Measurements from ENCODE around the gene ETV2. TPM values are rescaled to one million over a fixed set of nuclear protein-coding genes. Genes with fewer than 3 reads are reported as not detected.

The ETV2 gene
- total and polyA plus RNA-seq, 2 donors (not counting 3 experiments of a cell fraction or from before 2014, with no cell fraction given) = 1.0 to 1.5 TPM

DNA sequence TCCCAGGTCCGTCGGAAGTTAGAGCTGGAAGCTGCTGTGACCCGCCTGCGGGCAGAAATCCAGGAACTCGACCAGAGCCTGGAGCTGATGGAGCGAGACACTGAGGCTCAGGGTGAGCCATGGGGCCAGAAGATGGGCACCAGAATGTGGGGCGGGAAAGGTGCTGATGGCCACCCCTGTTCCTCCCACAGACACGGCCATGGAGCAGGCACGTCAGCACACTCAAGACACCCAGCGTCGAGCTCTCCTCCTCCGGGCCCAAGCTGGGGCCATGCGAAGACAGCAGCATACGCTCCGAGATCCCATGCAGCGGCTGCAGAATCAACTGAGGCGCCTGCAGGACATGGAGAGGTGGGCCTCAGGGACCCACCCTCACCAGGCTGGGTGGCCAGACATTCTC, 26.5 kb upstream of the ETV2 start:
- dilution Hi-C loops (cut with MboI; ENCODE audit: extremely low pct_ligation_motif_present, low sequenced_read_pairs) (no loop called here), intact Hi-C loops (cut with micrococcal nuclease) (no loop called here)
- Histone ChIP-seq H3K79me2 (ENCODE audit: control insufficient read depth, insufficient read depth, low read length) (no peaks in the 10 kb centered on the region), H3K27me3 (ENCODE audit: control insufficient read depth in 2 of 2, insufficient read depth in 2 of 2, low read length in 2 of 2) (no peaks in the 10 kb centered on the region), H3K9me1 (replicated peaks; ENCODE audit: control insufficient read depth, extremely low read depth, insufficient read depth, low read length) (no peaks in the 10 kb centered on the region), H3K4me1 (ENCODE audit: control insufficient read depth, extremely low read depth, insufficient read depth, low read length) (peaks cover 3% of the 10 kb centered on the region), H3K9ac (replicated peaks; ENCODE audit: extremely low read depth, insufficient read depth, low read length) (no peak overlapping the region), H2AFZ (ENCODE audit: low read depth, low read length) (no peak overlapping the region), H3K4me3 (replicated peaks in 1 of 3; ENCODE audit: insufficient read depth in 1 of 3, low read depth in 1 of 3, low read length in 3 of 3) (no peak overlapping the region), H3K9me3 (replicated peaks; ENCODE audit: control insufficient read depth, insufficient read depth, low read length) (no peaks in the 10 kb centered on the region), H4K20me1 (replicated peaks; ENCODE audit: control insufficient read depth, extremely low read depth, insufficient read depth, low read length) (no peaks in the 10 kb centered on the region), H3K36me3 (ENCODE audit: control insufficient read depth in 2 of 2, extremely low read depth in 1 of 2, insufficient read depth in 2 of 2, low read length in 2 of 2) (peaks cover 0 to under 1% of the 10 kb centered on the region in 2 experiments), H3K4me2 (ENCODE audit: insufficient read depth, low read length) (no peak overlapping the region), H3K27ac (ENCODE audit: insufficient read depth, low read depth, low read length) (no peak overlapping the region)
- ChIA-PET CTCF (no interaction called here), POLR2A (no interaction called here)
- TF ChIP-seq POLR2A (IDR thresholded peaks at IDR 0.05; ENCODE audit: low read depth, low read length) (no peak), FOS (IDR thresholded peaks at IDR 0.05; ENCODE audit: borderline replicate concordance, insufficient read depth, low read length) (no peak), JUN (IDR thresholded peaks at IDR 0.05; ENCODE audit: borderline replicate concordance, insufficient read depth, insufficient read length, low read depth) (no peak), POLR2AphosphoS5 (IDR thresholded peaks at IDR 0.05; ENCODE audit: insufficient read depth, low read depth, low read length) (no peak), GATA2 (IDR thresholded peaks at IDR 0.05; ENCODE audit: insufficient read depth, insufficient read length, low read depth, low read length) (no peak), MYC (IDR thresholded peaks at IDR 0.05; ENCODE audit: low read depth, low read length) (no peak), EZH2 (IDR thresholded peaks at IDR 0.05; ENCODE audit: borderline replicate concordance, low read depth, low read length, severe bottlenecking) (no peak)
- TF ChIP-seq, protein P1, sequence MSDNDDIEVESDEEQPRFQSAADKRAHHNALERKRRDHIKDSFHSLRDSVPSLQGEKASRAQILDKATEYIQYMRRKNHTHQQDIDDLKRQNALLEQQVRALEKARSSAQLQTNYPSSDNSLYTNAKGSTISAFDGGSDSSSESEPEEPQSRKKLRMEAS (IDR thresholded peaks at IDR 0.05; ENCODE audit: insufficient read depth, insufficient read length) = no peak
- TF ChIP-seq, protein P2, sequence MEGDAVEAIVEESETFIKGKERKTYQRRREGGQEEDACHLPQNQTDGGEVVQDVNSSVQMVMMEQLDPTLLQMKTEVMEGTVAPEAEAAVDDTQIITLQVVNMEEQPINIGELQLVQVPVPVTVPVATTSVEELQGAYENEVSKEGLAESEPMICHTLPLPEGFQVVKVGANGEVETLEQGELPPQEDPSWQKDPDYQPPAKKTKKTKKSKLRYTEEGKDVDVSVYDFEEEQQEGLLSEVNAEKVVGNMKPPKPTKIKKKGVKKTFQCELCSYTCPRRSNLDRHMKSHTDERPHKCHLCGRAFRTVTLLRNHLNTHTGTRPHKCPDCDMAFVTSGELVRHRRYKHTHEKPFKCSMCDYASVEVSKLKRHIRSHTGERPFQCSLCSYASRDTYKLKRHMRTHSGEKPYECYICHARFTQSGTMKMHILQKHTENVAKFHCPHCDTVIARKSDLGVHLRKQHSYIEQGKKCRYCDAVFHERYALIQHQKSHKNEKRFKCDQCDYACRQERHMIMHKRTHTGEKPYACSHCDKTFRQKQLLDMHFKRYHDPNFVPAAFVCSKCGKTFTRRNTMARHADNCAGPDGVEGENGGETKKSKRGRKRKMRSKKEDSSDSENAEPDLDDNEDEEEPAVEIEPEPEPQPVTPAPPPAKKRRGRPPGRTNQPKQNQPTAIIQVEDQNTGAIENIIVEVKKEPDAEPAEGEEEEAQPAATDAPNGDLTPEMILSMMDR (IDR thresholded peaks at IDR 0.05; ENCODE audit: extremely low read depth in 1 of 2, insufficient read depth in 1 of 2, low read depth in 1 of 2, low read length in 2 of 2) = no peak
- DNase-seq (ENCODE audit: low read depth, low spot score) = no peak
- no peak for FAIRE-seq
- no TSS peak for BruUV-seq (replicated peaks)
